Activated CD4-positive, alpha-beta T cell treated with anti-CD3 and anti-CD28 coated beads, Interleukin-2, amount 50 U/mL, for 1 hour (primary cell): ENCODE measurements around the gene ARL14EPL.

Source experiments
- DNase-seq: peaks from one replicate; pipeline ENCODE4 v3.0.0-alpha.2; 2020

The ARL14EPL gene

GRCh38 chr5:116032094-116032517, at the start of gene ARL14EPL:
Gene ARL14EPL, plus strand, starts transcription at chr5:116032472. Its CDS starts 18,994 bp downstream, at chr5:116051466.
- no peak for DNase-seq

GRCh38 chr5:115983519-115983918, 48.8 kb upstream of the ARL14EPL start:
- DNase-seq = no peak

GRCh38 chr5:115985802-115986757, 46.2 kb upstream of the ARL14EPL start:
- DNase-seq = no peak

- no peak for DNase-seq
Observed at GRCh38 chr5:115988002-115988401, 44.3 kb upstream of the ARL14EPL start.

GRCh38 chr5:115992848-115993350, 39.4 kb upstream of the ARL14EPL start:
- no peak for DNase-seq

GRCh38 chr5:115995351-115995750, 36.9 kb upstream of the ARL14EPL start:
- no peak for DNase-seq

- DNase-seq = no peak
Observed at GRCh38 chr5:116002116-116002906, 30.0 kb upstream of the ARL14EPL start.

- DNase-seq = no peak
Observed at GRCh38 chr5:116004248-116004647, 28.0 kb upstream of the ARL14EPL start.

GRCh38 chr5:116009806-116010205, 22.5 kb upstream of the ARL14EPL start:
- no peak for DNase-seq

GRCh38 chr5:116011046-116011445, 21.2 kb upstream of the ARL14EPL start:
- DNase-seq = no peak

- DNase-seq = no peak
Observed at GRCh38 chr5:116013207-116013785, 19.0 kb upstream of the ARL14EPL start.

GRCh38 chr5:116013936-116014335, 18.3 kb upstream of the ARL14EPL start:
- no peak for DNase-seq

- DNase-seq = no peak
Observed at GRCh38 chr5:116023619-116024018, 8.7 kb upstream of the ARL14EPL start.

- no peak for DNase-seq
Observed at GRCh38 chr5:116025866-116026265, 6.4 kb upstream of the ARL14EPL start.

GRCh38 chr5:116032991-116033390, 719 bp downstream of the ARL14EPL start:
- no peak for DNase-seq

- DNase-seq = no peak
Observed at GRCh38 chr5:116035123-116035522, 2.9 kb downstream of the ARL14EPL start.

GRCh38 chr5:116037236-116037822, 5.1 kb downstream of the ARL14EPL start:
- no peak for DNase-seq

- no peak for DNase-seq
Observed at GRCh38 chr5:116038817-116039216, 6.5 kb downstream of the ARL14EPL start.

GRCh38 chr5:116042375-116042774, 10.1 kb downstream of the ARL14EPL start:
- DNase-seq = no peak

GRCh38 chr5:116044073-116044472, 11.8 kb downstream of the ARL14EPL start:
- no peak for DNase-seq

GRCh38 chr5:116045821-116046220, 13.5 kb downstream of the ARL14EPL start:
- DNase-seq = no peak

GRCh38 chr5:116046261-116046660, 14.0 kb downstream of the ARL14EPL start:
- DNase-seq = no peak

- DNase-seq = no peak
Observed at GRCh38 chr5:116046823-116047222, 14.6 kb downstream of the ARL14EPL start.
